Neural progenitor cell (in vitro differentiated cells): Measurements from ENCODE around the gene TNIK.

Source experiments
- CTCF ChIP-seq: fragments of 200-600 bp; sonication (generic); IDR thresholded peaks from 2 replicates; pipeline ENCODE4 v1.5.1; 2017; ENCODE audit warnings: antibody characterized with exemption, mild to moderate bottlenecking
- EZH2 ChIP-seq: fragments of 200-600 bp; sonication (generic); IDR thresholded peaks from 2 replicates; pipeline ENCODE4 v1.6.1; 2017; ENCODE audit warnings: antibody characterized with exemption, mild to moderate bottlenecking, moderate library complexity

- TF ChIP-seq CTCF (no peak), EZH2 (no peak)
Measured at GRCh38 chr3:171175741-171176234, 284.4 kb downstream of the TNIK start.
